Activated CD8-positive, alpha-beta memory T cell treated with anti-CD3 and anti-CD28 coated beads, Interleukin-2, amount 50 U/mL, for 24 hours (primary cell): Measurements from ENCODE around the gene ATF6.
"Not testable (repeated sequence)": the region's sequence is repeated elsewhere in the genome, so short reads cannot be mapped to it uniquely, and the experiment has no call there.

Experiments
- DNase-seq: peaks from one replicate; pipeline ENCODE4 v3.0.0-alpha.2; 2020; ENCODE audit errors: extremely low read depth

Gene ATF6

DNA sequence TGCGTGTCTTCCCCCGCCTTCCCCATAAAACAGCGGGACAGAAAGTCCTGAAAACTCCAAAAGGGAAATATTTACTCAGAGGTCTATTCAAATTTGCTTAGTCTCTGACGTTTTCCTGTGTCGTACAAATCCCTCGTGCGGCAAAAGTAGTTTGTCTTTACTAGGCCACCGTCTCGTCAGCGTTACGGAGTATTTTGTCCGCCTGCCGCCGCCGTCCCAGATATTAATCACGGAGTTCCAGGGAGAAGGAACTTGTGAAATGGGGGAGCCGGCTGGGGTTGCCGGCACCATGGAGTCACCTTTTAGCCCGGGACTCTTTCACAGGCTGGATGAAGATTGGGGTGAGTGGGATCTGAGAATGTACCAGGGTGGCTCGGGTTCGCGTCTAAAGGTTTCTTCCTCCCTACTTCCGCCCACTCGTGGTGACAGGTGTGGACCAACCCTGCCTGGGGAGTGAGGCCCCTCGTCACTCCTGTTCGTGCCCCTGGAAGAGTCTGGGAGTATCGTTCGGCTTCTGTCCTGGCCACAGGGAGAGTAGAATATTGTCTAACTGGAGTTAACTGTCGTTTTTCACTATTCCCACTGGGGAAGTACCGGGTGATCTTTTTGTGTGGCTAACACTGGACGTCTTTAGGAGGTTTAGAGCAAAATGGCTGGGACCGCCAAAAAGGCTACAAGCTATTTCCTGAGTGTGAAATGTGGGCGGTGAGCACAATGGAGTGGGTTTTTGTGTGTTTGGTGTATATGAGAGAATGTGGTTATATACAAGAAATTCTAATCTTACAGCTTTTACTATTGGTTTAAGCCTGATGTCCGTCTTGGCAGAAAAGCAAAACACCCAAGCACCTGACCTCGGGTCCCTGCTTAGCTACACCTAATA lies at the start of gene ATF6:
TSS of gene ATF6 (plus strand) at position 219 of the 880 bp plus-strand sequence. CDS start at position 260, 41 bp downstream.
- peak; percentile 68 for DNase-seq

DNA sequence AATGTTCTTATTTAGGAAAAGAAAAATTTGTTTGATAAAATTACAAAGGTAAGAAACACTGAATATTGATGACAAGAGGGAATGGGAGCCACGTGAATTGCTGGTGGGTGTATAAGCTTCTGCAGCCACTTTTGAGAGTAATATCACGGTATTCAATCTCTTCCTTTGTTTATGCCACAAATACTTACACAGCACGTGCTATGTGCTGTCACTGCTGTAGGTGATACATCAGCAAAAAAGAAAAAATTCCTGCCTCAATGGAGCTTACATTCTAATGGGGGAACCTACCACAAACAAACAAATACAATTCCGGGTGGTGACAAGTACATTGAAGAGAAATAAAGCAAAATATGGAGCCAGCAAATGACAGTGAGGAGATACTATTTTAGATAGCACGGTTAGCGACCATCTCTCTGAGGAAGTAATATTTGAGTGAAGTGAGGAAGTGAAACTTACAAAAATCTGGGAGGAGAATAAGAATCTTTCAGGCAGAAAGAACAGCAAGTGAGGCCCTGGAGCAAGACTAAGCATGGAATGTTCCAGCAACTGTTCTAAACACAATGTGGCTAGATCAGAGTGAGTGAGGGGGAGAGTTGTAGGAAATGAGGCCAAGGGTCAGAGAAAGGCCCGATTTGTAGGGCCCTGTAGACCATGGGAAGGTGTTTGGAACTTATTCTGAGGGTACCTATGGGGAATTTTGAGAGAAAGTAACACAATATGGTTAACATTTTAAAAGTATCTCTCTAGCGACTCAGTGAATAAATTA lies 47.4 kb upstream of the ATF6 start:
- no peak for DNase-seq

- DNase-seq: no peak
These were observed 46.9 kb upstream of the ATF6 start for GRCh38 chr1:161719325-161719611.

DNA sequence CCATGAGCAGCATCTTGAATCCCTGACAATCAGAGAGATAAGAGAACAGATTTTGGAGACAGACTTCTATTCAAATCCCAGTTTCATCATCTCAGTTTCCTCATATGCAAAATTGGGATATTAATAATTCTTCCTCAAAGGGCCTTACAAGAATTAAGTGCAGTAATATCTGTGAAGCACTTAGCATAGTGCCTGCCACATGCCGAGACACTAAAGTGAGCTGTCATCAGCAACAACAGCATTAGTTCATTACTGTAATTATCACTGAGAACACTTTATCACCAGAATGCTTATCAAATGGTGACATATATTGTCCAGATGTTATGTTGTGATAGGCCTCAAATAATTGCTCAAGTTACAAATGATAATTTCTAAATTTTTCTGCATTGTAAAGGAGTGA lies 45.7 kb upstream of the ATF6 start:
- DNase-seq: no peak

DNA sequence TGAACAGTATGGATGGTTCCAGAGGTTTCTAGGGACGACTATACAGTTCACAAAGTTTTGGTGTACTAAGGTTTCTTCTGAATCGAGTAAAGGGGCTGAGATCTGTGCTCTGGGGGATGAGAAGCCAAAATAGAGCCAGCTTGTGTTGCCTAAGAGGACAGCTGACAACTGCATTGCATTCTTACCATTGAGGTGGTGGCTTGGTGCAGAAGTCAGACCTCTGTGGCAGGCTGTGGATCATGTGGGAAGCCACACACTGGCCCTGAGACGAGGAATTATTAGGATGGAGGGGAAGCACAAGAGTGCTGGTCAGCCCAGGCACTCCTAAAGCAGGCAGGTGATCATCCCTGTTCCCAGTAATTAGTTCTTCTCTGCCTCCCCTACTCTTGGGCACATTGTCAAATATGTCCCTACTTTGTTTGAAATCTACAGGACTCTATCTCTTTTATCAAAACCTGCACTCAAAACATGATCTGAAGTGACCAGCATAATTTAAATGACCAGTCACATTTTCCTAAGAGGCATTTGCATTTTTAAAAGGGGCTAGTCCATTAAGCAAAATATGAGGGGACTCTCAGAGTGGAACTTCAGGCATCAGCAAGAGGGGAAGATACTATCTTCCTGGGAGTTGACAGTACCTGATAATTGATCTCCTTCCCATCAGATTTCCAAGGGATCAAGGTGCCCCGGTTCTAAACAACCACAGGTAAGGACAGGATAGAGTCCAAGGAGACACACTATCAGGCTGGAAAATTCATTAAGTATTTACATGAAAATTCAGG lies 45.0 kb upstream of the ATF6 start, which contains the start of gene FCRLB:
TSS of gene FCRLB (plus strand) at position 589 of the 782 bp plus-strand sequence. CDS start 1,129 bp downstream, outside the sequence.
- DNase-seq: no peak

DNA sequence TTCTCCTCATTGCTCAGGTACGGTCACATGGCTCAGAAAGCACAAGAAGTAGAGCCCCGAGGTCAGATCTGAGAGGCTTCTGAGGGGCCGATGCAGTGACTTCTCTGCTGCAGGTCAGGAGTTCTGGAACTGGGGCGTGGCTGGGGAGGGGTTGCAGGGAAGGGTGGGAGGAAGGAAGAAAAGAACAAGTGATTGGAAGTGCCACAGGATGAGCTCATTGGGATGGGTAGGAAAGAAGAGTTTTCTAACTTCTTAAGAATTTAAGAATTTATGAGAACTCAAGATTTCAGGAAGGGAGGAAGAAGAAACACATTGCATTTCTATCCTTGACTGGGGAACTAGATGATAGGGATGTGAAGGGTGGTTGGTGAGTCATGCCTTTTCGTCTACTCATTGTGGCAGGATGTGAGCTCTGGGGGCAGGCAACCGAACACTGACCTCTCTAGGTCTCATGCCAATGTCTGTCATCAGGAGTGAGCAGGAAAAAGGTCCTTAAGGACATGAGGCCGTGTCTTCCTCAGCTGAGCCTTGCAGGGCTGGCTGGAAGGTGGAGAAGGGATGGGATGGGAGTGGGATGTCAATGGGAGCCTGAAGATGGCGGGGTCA lies 44.3 kb upstream of the ATF6 start:
- no peak for DNase-seq

DNA sequence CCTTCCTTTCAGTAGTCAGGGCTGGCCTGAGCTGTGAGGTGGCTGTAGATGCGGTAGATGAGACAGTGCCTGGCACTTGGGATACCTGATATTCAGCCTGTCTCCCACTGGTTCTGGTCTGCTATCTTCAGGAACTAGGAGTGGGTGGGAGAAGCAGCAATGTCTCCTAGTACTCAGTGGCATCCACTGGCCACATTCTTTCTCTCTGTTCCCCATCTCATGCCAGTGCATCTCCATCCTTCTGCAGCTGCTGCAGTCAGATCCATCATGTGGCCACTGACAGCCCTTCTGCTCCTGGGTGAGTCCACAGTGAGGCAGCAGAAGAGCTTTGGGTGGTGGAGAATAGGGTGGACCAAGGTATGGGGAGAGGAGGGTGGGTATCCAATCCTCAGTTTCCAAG lies 43.7 kb upstream of the ATF6 start:
- DNase-seq: no peak

GRCh38 chr1:161723459-161724141 lies 42.5 kb upstream of the ATF6 start:
- DNase-seq: no peak

DNA sequence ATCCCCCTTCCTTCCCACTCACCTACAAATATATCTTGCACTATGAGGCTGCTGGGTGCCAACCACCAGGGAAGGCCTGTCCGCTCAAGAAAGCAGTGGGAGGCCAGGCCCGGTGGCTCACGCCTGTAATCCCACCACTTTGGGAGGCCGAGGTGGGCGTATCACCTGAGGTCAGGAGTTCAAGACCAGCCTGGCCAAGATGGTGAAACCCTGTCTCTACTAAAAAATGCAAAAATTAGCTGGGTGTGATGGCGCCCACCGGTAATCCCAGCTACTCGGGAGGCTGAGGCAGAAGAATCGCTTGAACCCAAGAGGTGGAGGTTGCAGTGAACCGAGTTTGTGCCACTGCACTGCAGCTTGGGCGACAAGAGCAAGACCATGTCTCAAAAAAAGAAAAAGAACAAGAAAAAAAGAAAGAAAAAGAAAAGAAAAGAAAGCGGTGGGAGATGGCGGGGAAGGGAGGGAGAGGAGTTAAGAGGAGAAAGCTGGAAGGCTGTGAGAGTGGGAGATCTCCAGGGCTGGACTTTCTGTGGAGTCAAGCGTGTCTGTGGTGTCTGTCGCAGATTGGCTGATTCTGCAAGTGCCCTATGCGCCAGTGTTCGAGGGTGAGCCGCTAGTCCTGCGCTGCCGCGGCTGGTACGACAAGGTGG lies 40.7 kb upstream of the ATF6 start:
- DNase-seq: not testable (repeated sequence)

DNA sequence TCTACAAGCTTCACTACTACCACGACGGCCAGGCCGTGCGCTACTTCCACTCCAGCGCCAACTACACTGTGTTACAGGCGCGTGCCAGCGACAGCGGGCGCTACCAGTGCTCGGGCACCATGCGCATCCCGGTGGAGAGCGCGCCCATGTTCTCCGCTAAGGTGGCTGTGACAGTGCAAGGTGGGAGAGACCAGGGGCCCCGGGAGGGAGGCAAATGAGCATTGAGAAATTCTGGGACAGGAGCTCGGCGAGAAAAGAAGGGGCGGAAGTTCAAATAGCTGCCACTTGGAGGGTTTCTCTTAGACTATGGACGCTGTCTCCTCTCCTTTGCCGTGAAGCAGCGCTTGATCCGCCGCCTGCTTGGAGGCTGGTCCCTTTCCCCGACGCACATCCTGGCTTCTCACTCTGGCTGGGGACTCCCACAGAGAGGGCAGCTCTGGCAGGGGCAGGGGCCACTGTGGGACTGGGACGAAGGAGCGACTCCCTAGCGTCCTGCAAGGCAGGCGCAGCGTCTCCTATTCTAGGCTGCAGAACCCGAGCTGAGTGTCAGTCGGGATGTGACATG lies 40.1 kb upstream of the ATF6 start:
- no peak for DNase-seq

DNA sequence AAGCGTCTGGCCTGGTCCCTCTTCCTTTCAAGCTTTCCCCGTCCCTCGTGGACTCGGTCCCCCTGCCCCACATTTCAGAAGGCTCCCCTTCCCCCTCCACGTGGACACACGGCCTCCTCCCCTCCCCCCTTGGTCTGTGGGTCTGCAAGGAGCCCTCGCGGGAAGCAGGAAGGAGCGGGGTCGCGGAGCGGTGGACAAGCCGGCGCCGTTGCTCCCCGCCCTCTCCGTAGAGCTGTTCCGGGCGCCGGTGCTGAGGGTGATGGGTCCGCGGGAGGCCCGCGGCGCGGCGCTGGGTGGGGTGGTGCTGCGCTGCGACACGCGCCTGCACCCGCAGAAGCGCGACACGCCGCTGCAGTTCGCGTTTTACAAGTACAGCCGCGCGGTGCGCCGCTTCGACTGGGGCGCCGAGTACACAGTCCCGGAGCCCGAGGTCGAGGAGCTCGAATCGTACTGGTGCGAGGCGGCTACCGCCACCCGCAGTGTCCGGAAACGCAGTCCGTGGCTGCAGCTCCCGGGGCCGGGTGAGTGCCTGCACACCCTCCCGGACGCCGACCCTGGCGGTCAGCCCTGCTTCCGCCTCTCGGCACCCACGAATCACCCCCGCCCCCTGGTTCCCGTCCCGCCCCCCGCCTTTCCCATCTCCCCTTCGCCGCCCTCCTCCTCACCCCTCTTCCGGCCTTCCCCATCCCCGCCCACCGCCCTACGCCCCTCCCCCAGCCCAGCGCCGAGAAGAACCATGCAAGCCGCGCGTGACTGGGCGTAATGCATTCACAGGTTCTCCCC lies 39.5 kb upstream of the ATF6 start:
- DNase-seq: no peak

- DNase-seq: no peak
These were observed 38.7 kb upstream of the ATF6 start for GRCh38 chr1:161727256-161727924.

- DNase-seq: no peak
These were observed 37.5 kb upstream of the ATF6 start for GRCh38 chr1:161728376-161729226.

- no peak for DNase-seq
These were observed 36.0 kb upstream of the ATF6 start for GRCh38 chr1:161730050-161730564.

DNA sequence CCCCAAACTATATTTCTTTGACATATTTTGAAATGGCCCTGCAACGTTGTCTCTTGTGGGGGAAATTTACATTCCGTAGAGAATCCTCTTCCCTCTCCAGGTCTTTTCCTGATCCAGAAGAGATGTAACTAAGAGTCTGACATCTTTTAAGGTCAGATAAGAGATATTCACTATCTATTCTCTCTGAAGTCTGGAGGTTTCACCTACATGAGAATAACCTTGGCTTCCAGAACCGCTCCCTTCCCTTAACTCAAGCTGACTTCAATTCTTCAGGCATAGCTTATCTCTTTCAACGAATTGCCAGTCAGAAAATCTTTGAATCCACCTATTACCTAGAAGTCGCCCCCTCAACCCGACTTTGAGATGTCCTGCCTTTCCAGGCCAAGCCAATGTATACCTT lies 34.9 kb upstream of the ATF6 start:
- no peak for DNase-seq

GRCh38 chr1:161731981-161732718 lies 34.0 kb upstream of the ATF6 start:
- no peak for DNase-seq

GRCh38 chr1:161733526-161733925 lies 32.6 kb upstream of the ATF6 start:
- DNase-seq: no peak
